HEK293T (cell line): ENCODE data around the gene TMA7.

Experiments used
- ELF4 ChIP-seq: fragments of 450-650 bp; IDR thresholded peaks from 2 replicates; pipeline ENCODE4 v1.6.1; 2017; ENCODE audit warnings: antibody characterized with exemption
- FOXA1 ChIP-seq: fragments of 450-650 bp; IDR thresholded peaks from 2 replicates; pipeline ENCODE4 v1.6.1; 2016; ENCODE audit warnings: mild to moderate bottlenecking
- FOXM1 ChIP-seq: fragments of 450-650 bp; IDR thresholded peaks from 2 replicates; pipeline ENCODE4 v1.6.1; 2017; ENCODE audit warnings: mild to moderate bottlenecking, borderline replicate concordance
- HDGF ChIP-seq: fragments of 450-650 bp; IDR thresholded peaks from 2 replicates; pipeline ENCODE4 v1.6.1; 2017; ENCODE audit warnings: antibody characterized with exemption, borderline replicate concordance
- LEF1 ChIP-seq: fragments of 450-650 bp; IDR thresholded peaks from 2 replicates; pipeline ENCODE4 v1.6.1; 2017; ENCODE audit warnings: mild to moderate bottlenecking, borderline replicate concordance
- SP1 ChIP-seq: fragments of 450-650 bp; IDR thresholded peaks from 2 replicates; pipeline ENCODE4 v1.6.1; 2017
- SUZ12 ChIP-seq: fragments of 450-650 bp; IDR thresholded peaks from 2 replicates; pipeline ENCODE4 v1.6.1; 2016; ENCODE audit warnings: mild to moderate bottlenecking

GRCh38 chr3:48459773-48460516, 19.9 kb downstream of the TMA7 start:
- TF ChIP-seq LEF1 (no peak), FOXM1 (no peak), SP1 (no peak), SUZ12 (no peak), HDGF (no peak), ELF4 (no peak), FOXA1 (no peak)
